T-cell (primary cell): ENCODE data around the gene SEC61A1. TPM values are rescaled to one million over a fixed set of nuclear protein-coding genes. Genes with fewer than 3 reads are reported as not detected.
A peak's percentile ranks its signal among the peaks of the same experiment; 100 is the strongest.

Source experiments
- ATAC-seq, 4 experiments: fragments of 200-7000 bp in 3 of 4; fragments of 150-1000 bp in 1 of 4; cut with Tn5 transposase; replicated peaks in 1 of 4; 1 replicate in 3 of 4; 2 replicates in 1 of 4; pipeline ENCODE4 v1.10.0; 2021; ENCODE audit warnings: moderate library complexity in 3 of 4, mild to moderate bottlenecking in 2 of 4, moderate number of reproducible peaks in 1 of 4
- CTCF ChIA-PET, 2 donors: fragments of 300-600 bp; sonication (Branson Sonifier 250); formaldehyde crosslinking; loops; one replicate each; lab custom pipeline; 2022; ENCODE audit warnings: antibody characterized with exemption in 2 of 2; lab: Charles Lee
- POLR2A ChIA-PET, 2 donors: fragments of 300-600 bp; sonication (Branson Sonifier 250); formaldehyde crosslinking; loops; one replicate each; lab custom pipeline; 2022; ENCODE audit warnings: antibody characterized with exemption in 2 of 2; lab: Charles Lee
- DNase-seq, 35 experiments: peaks; one replicate each; pipeline versions ENCODE4 v3.0.0 to v3.0.0-alpha.2; 2013 to 2023
- H3K27ac ChIP-seq: one replicate; pipeline ENCODE4 v1.5.1; 2013; ENCODE audit warnings: low read length
- H3K27me3 ChIP-seq, 2 experiments: replicated peaks in 1 of 2; 1 replicate in 1 of 2; 2 replicates in 1 of 2; pipeline versions ENCODE4 v1.6.1 to v1.7.0; 2013; ENCODE audit warnings: low read length in 1 of 2, mixed read lengths in 1 of 2; ENCODE audit not compliant: control insufficient read depth in 2 of 2, insufficient read depth in 2 of 2; ENCODE audit errors: extremely low read depth in 1 of 2
- H3K36me3 ChIP-seq, 2 donors: 1 replicate in 1 of 2; 2 replicates in 1 of 2; pipeline versions ENCODE4 v1.6.1 to v1.7.0; 2013; ENCODE audit warnings: low read length in 1 of 2; ENCODE audit not compliant: control insufficient read depth in 2 of 2, insufficient read depth in 1 of 2; ENCODE audit errors: extremely low read depth in 1 of 2
- H3K4me1 ChIP-seq, 2 experiments: 1 replicate in 1 of 2; 2 replicates in 1 of 2; pipeline versions ENCODE4 v1.6.1 to v1.7.0; 2013; ENCODE audit warnings: low read length in 2 of 2, mixed read lengths in 1 of 2; ENCODE audit not compliant: insufficient read depth in 2 of 2, control insufficient read depth in 1 of 2; ENCODE audit errors: extremely low read depth in 1 of 2
- H3K4me3 ChIP-seq, 2 donors: 1 replicate in 1 of 2; 2 replicates in 1 of 2; pipeline versions ENCODE4 v1.5.1 to v1.7.0; 2013; ENCODE audit warnings: mild to moderate bottlenecking in 2 of 2, low read length in 1 of 2, moderate library complexity in 1 of 2; ENCODE audit not compliant: control insufficient read depth in 1 of 2; ENCODE audit errors: extremely low read depth in 1 of 2
- H3K9me3 ChIP-seq: 2 replicates; pipeline ENCODE4 v1.7.0; 2013
- H3K27ac Mint-ChIP-seq, 2 donors: one replicate each; pipeline ENCODE4 v1.8.0; 2020 to 2021; ENCODE audit warnings: mild to moderate bottlenecking in 2 of 2, mixed read lengths in 2 of 2
- H3K27me3 Mint-ChIP-seq, 2 donors: one replicate each; pipeline ENCODE4 v1.8.0; 2021 to 2022; ENCODE audit warnings: mixed read lengths in 2 of 2
- H3K36me3 Mint-ChIP-seq: one replicate; pipeline ENCODE4 v1.8.0; 2021; ENCODE audit warnings: mixed read lengths
- H3K4me1 Mint-ChIP-seq, 3 donors: one replicate each; pipeline ENCODE4 v1.8.0; 2020 to 2022; ENCODE audit warnings: mixed read lengths in 3 of 3, mild to moderate bottlenecking in 1 of 3
- H3K4me3 Mint-ChIP-seq, 3 donors: one replicate each; pipeline ENCODE4 v1.8.0; 2020 to 2022; ENCODE audit warnings: mild to moderate bottlenecking in 3 of 3, mixed read lengths in 3 of 3, moderate library complexity in 3 of 3
- H3K9me3 Mint-ChIP-seq, 3 donors: one replicate each; pipeline ENCODE4 v1.8.0; 2020 to 2022; ENCODE audit warnings: mixed read lengths in 3 of 3
- WGBS: methylation state at CpG from one replicate; pipeline ENCODE4 v1.1.5; 2013; ENCODE audit warnings: missing lambda C conversion rate; ENCODE audit not compliant: insufficient coverage; 5-methylcytosine and 5-hydroxymethylcytosine counted together
- total RNA-seq, 35 experiments: library from RNA in 6 of 35; stranded (reverse) in 6 of 35; fragments of 120-200 nt in 1 of 35; gene quantifications; one replicate each; pipeline versions ENCODE4 v1.2.1 to v1.2.4 and lab custom pipeline; 2013 to 2026

Gene SEC61A1
- total RNA-seq, 5 donors from 2014 or later (not counting 1 experiment from before 2014, with no cell fraction given): 120 to 156 (median 135) TPM

DNA sequence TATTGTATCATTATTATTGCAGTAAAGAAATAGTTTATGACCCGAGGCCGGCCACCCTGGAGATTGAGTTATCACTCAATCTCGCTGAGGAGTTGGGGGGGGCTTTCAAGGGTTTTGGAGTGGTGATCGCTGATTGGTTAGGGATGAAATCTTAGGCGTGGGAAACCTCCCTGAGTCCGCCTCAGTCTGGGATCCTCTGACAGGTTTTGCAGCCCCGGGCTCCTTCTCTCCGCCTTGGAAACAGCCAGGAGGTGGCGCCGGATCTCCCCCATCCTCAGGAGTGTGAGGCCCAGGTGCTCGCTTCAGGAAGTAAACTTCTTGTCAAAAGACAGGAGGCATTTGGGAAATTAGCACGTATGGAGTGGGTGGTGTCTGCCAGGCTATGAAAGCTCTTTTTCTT is 41.1 kb upstream of the SEC61A1 start:
- ChIA-PET POLR2A (no interaction called here), CTCF (interaction anchor here in 1 of 2 donors (0.6 kb wide), 1 partner anchor 17 kb away, joined by 3 read pairs; no protein-coding TSS in a partner anchor)
- no peak overlapping the region for H3K4me3 Mint-ChIP-seq
- H3K9me3 Mint-ChIP-seq: no peaks in the 10 kb centered on the region
- Histone ChIP-seq H3K36me3 (no peaks in the 10 kb centered on the region), H3K27me3 (peaks cover 0 to 12% of the 10 kb centered on the region in 2 experiments), H3K4me3 (no peak overlapping the region), H3K4me1 (peaks cover 0 to 2% of the 10 kb centered on the region in 2 experiments), H3K9me3 (no peaks in the 10 kb centered on the region), H3K27ac (no peak overlapping the region)
- ATAC-seq: no peak
- WGBS: 10% methylated on average over 4 of the region's 12 CpGs
- no peak overlapping the region for H3K27ac Mint-ChIP-seq
- peaks cover 6 to 9% of the 10 kb centered on the region in 2 donors for H3K27me3 Mint-ChIP-seq
- H3K36me3 Mint-ChIP-seq: no peaks in the 10 kb centered on the region
- DNase-seq: peak in 6 of 35 experiments; percentile 3 to 27 (median 8)
- peaks cover 4 to 6% (median 6%) of the 10 kb centered on the region in 3 donors for H3K4me1 Mint-ChIP-seq

DNA sequence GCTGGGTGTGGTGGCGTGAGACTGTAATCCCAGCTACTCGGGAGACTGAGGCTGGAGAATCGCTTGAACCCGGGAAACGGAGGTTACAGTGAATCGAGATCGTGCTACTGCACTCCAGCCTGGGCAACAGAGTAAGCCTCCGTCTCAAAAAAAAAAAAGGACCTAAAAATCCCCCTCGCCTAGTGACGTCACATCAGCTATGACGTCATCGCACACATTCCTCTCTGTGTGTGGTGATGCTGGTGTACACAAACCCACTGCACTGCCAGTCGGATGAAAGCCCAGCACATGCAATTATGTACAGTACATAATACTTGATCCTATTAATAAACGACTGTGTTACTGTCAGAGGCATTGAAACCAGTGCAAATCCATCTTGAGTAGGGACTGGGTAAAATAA is 40.2 kb upstream of the SEC61A1 start:
- Histone ChIP-seq H3K4me1 (peaks cover 0 to 2% of the 10 kb centered on the region in 2 experiments), H3K27ac (no peak overlapping the region), H3K4me3 (no peak overlapping the region), H3K9me3 (no peaks in the 10 kb centered on the region), H3K36me3 (no peaks in the 10 kb centered on the region), H3K27me3 (peaks cover 0 to 5% of the 10 kb centered on the region in 2 experiments)
- peaks cover 6 to 7% of the 10 kb centered on the region in 2 donors for H3K27me3 Mint-ChIP-seq
- ChIA-PET CTCF (no interaction called here), POLR2A (interaction anchor here in 1 of 2 donors (0.5 kb wide), 1 partner anchor 277 kb away, joined by 3 read pairs; no protein-coding TSS in a partner anchor)
- H3K4me1 Mint-ChIP-seq: peaks cover 4 to 6% (median 6%) of the 10 kb centered on the region in 3 donors
- ATAC-seq: no peak
- no peaks in the 10 kb centered on the region for H3K9me3 Mint-ChIP-seq
- WGBS: 98% methylated on average over 11 of the region's 14 CpGs
- H3K36me3 Mint-ChIP-seq: no peaks in the 10 kb centered on the region
- no peak for DNase-seq
- H3K27ac Mint-ChIP-seq: no peak overlapping the region
- H3K4me3 Mint-ChIP-seq: no peak overlapping the region

DNA sequence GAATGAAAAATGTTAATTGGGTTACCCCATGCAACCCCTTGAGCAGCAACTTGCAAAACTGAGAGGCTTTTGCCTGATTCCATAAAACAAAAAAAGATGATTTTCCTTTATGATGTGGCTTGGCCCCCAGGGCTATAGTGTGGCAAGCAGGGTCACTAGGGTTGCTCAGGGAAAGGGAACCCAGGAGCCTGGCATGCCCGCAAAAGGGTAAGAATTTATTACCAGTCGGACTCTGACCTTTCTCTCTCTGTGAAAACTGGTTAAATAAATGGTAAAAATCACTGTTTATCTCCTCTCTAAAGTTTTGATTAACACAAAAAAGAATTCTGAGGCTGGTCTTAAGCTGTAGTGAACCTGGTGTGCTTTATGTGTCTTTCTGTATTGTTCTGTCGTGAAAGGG is 37.7 kb upstream of the SEC61A1 start:
- Mint-ChIP-seq H3K27ac (no peak overlapping the region), H3K4me1 (peaks cover 4 to 6% (median 6%) of the 10 kb centered on the region in 3 donors), H3K36me3 (no peaks in the 10 kb centered on the region), H3K4me3 (no peak overlapping the region), H3K9me3 (no peaks in the 10 kb centered on the region), H3K27me3 (peaks cover 3 to 4% of the 10 kb centered on the region in 2 donors)
- POLR2A ChIA-PET: no interaction called here
- Histone ChIP-seq H3K27me3 (peaks cover 0 to 3% of the 10 kb centered on the region in 2 experiments), H3K9me3 (no peaks in the 10 kb centered on the region), H3K4me1 (peaks cover 0 to 2% of the 10 kb centered on the region in 2 experiments), H3K27ac (no peak overlapping the region), H3K36me3 (no peaks in the 10 kb centered on the region), H3K4me3 (no peak overlapping the region)
- CTCF ChIA-PET: interaction anchor here in 1 of 2 donors (0.6 kb wide), 1 partner anchor 15 kb away, joined by 4 read pairs; no protein-coding TSS in a partner anchor
- ATAC-seq (no peak), DNase-seq (no peak)
- WGBS: 83% methylated on average over 1 of the region's 3 CpGs

DNA sequence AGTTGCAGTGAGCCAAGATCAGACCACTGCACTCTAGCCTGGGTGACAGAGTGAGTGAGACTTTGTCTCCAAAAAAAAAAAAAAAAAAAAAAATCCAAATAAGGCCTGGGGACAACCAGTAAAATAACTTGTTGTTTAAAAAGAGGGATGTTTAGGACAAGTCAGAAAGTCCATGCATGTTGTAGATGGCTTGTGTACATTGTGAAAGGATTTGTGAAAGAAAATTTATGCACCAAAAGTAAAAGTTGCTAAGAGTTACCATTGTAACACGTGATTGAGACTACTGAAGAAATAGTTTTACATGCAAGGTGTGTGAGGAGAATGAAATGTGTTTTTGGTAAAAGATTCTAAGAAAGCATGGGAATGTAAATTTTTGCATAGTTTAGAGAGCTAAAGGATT is 35.7 kb upstream of the SEC61A1 start:
- Mint-ChIP-seq H3K27me3 (peaks cover under 1 to 3% of the 10 kb centered on the region in 2 donors), H3K4me3 (no peak overlapping the region), H3K36me3 (no peaks in the 10 kb centered on the region), H3K9me3 (no peaks in the 10 kb centered on the region), H3K4me1 (peaks cover under 1 to 3% (median 1%) of the 10 kb centered on the region in 3 donors), H3K27ac (no peak overlapping the region)
- Histone ChIP-seq H3K4me3 (no peak overlapping the region), H3K27me3 (peaks cover 0 to 3% of the 10 kb centered on the region in 2 experiments), H3K9me3 (no peaks in the 10 kb centered on the region), H3K27ac (no peak overlapping the region), H3K4me1 (no peaks in the 10 kb centered on the region), H3K36me3 (no peaks in the 10 kb centered on the region)
- WGBS: no CpG with 5 or more reads among the region's 1 CpG
- POLR2A ChIA-PET: interaction anchor here in 1 of 2 donors (0.6 kb wide), 1 partner anchor 17 kb away, joined by 4 read pairs; no protein-coding TSS in a partner anchor
- CTCF ChIA-PET: interaction anchor here (0.6 to 0.7 kb wide), 2 partner anchors 116 to 1855 kb away, joined by 3 to 4 read pairs; no protein-coding TSS in a partner anchor
- no peak for DNase-seq
- no peak for ATAC-seq

DNA sequence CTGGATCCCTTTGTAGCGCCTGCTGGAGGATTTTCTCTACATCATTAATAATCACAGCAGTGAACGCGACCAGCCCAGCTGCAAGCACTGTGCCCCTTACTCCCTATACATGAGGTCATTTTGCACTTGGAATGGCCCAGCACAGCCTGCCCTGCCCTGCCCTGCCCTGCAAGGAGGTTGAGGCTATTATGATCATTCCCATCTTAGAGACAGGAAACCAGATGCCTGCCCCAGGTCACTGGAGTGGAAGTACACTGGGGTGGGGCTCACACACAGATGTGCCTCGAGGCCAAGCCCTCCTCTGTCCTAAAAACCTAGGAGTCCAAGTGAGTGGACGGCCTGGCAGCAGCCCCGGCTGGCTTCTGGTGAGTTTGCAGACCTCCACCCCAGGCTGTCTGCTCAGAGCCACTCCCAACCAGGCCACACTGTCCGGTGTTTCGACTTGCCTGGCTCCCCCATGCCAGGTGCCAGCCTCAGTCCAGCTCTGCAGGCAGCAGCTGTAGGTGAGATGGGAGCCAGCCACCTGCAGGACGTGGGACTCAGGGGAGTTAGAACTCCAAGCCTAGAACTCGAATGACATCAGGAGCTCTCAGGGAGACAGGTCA is 30.4 kb upstream of the SEC61A1 start:
- WGBS: 70% methylated on average over 8 of the region's 10 CpGs
- ATAC-seq: no peak
- H3K27me3 Mint-ChIP-seq: peaks cover 17 to 18% of the 10 kb centered on the region in 2 donors

DNA sequence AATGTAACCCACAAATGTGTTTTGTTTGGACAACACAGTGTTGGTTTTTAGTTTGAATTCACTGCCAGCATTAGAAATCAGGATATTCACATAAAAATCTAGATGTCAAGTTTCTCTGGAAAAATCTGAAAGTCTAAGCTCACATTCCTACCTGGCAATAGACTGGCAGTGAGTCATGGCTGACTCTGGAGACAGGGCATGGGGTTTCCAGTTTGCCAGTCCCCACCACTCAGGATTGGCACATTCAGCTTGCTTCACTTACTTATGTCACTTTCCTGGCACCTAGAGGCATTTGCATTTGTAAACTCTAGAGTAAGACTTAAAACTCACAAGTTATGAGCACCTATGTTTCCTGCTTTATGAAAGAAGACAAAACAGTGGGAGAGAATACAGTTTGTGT is 19.1 kb upstream of the SEC61A1 start:
- H3K4me1 ChIP-seq: no peaks in the 10 kb centered on the region
- H3K9me3 Mint-ChIP-seq: no peaks in the 10 kb centered on the region

More for the DNA sequence above, 30.4 kb upstream of the SEC61A1 start:
- H3K27ac Mint-ChIP-seq: no peak overlapping the region
- no peaks in the 10 kb centered on the region for H3K9me3 Mint-ChIP-seq
- H3K27ac ChIP-seq: no peak overlapping the region
- no peaks in the 10 kb centered on the region for H3K36me3 Mint-ChIP-seq
- DNase-seq: no peak
- ChIA-PET CTCF (no interaction called here), POLR2A (no interaction called here)
- H3K27me3 ChIP-seq: no peaks in the 10 kb centered on the region
- no peaks in the 10 kb centered on the region for H3K4me1 ChIP-seq
- no peaks in the 10 kb centered on the region for H3K4me1 Mint-ChIP-seq
- H3K36me3 ChIP-seq: no peaks in the 10 kb centered on the region
- no peak overlapping the region for H3K4me3 Mint-ChIP-seq
- no peak overlapping the region for H3K4me3 ChIP-seq
- no peaks in the 10 kb centered on the region for H3K9me3 ChIP-seq

More for the DNA sequence above, 19.1 kb upstream of the SEC61A1 start:
- ATAC-seq (no peak), DNase-seq (no peak)
- H3K36me3 ChIP-seq: no peaks in the 10 kb centered on the region
- POLR2A ChIA-PET: no interaction called here
- H3K36me3 Mint-ChIP-seq: no peaks in the 10 kb centered on the region
- no peaks in the 10 kb centered on the region for H3K9me3 ChIP-seq
- H3K4me3 ChIP-seq: no peak overlapping the region
- H3K27ac ChIP-seq: no peak overlapping the region
- CTCF ChIA-PET: no interaction called here
- H3K4me1 Mint-ChIP-seq: no peaks in the 10 kb centered on the region
- peaks cover 15 to 22% of the 10 kb centered on the region in 2 donors for H3K27me3 Mint-ChIP-seq
- no peak overlapping the region for H3K27ac Mint-ChIP-seq
- H3K4me3 Mint-ChIP-seq: no peak overlapping the region
- H3K27me3 ChIP-seq: peaks cover 0 to 6% of the 10 kb centered on the region in 2 experiments
